ENCODE data around the gene MCU. TPM values are rescaled to one million over a fixed set of nuclear protein-coding genes. Genes with fewer than 3 reads are reported as not detected.

The MCU gene
- total and polyA plus RNA-seq, 10 of the 15 experiments (the other 5 are each of a cell fraction or from before 2014, with no cell fraction given) = 5.1 to 49.1 (median 17.9) TPM

GRCh38 chr10:72911758-72912157 lies 219.8 kb downstream of the MCU start (continued):
- no peak for TF ChIP-seq NR2C2 (IDR thresholded peaks at IDR 0.05; ENCODE audit: borderline replicate concordance, control insufficient read depth, insufficient read length, low read depth)
- TF ChIP-seq NBN (IDR thresholded peaks at IDR 0.05) = no peak
- TF ChIP-seq FOXK2 (IDR thresholded peaks at IDR 0.05) = no peak
- no peak for TF ChIP-seq ATF3 (IDR thresholded peaks at IDR 0.05; ENCODE audit: borderline replicate concordance, extremely low read depth, low read depth, low read length)
- TF ChIP-seq IRF3 (IDR thresholded peaks at IDR 0.05) = no peak
- TF ChIP-seq BMI1 (IDR thresholded peaks at IDR 0.05; ENCODE audit: borderline replicate concordance) = no peak

- ChIA-PET SMC1A (ENCODE audit: uncharacterized antibody, unreplicated experiment) (no interaction called here), CTCF (interaction anchor here (1.0 kb wide), 2 partner anchors 10 to 14 kb away, joined by 3 read pairs; no protein-coding TSS in a partner anchor), RAD21 (ENCODE audit: unreplicated experiment) (no interaction called here), POLR2A (no interaction called here)
- H3K79me2 ChIP-seq (ENCODE audit: control insufficient read depth, insufficient read depth, low read length) = no peaks in the 10 kb centered on the region
- no peak overlapping the region for H3K4me3 ChIP-seq
- ATAC-seq (no peak), DNase-seq (ENCODE audit: low read depth, low spot score) (no peak), FAIRE-seq (no peak)
- H3K9me3 ChIP-seq (replicated peaks; ENCODE audit: control insufficient read depth, insufficient read depth, low read length) = no peaks in the 10 kb centered on the region
- in situ Hi-C loops (cut with MboI) (no loop called here), intact Hi-C loops (cut with micrococcal nuclease; ENCODE audit: unreplicated experiment) (no loop called here)
- no peaks in the 10 kb centered on the region for H3K36me3 ChIP-seq (ENCODE audit: control insufficient read depth in 2 of 2, insufficient read depth in 2 of 2, low read length in 1 of 2)
- H3K9ac ChIP-seq (ENCODE audit: control insufficient read depth, insufficient read depth, low read length) = no peak overlapping the region
- no peak for TF ChIP-seq MEF2B (IDR thresholded peaks at IDR 0.05; ENCODE audit: partially characterized antibody, poor library complexity, severe bottlenecking)
- no peaks in the 10 kb centered on the region for H4K20me1 ChIP-seq (ENCODE audit: control insufficient read depth, insufficient read depth)
- no TSS peak for BruUV-seq (replicated peaks)
- H3K4me2 ChIP-seq (ENCODE audit: control insufficient read depth, insufficient read depth) = no peak overlapping the region
- WGBS (ENCODE audit: insufficient coverage, insufficient replicate concordance, low lambda C conversion rate, missing lambda C conversion rate) = 56% methylated on average over 4 of the region's 4 CpGs
- no peak overlapping the region for H3K27ac ChIP-seq (ENCODE audit: control insufficient read depth, insufficient read depth)
- no peak overlapping the region for H2AFZ ChIP-seq (ENCODE audit: control insufficient read depth, low read depth, low read length)
- H3K27me3 ChIP-seq (replicated peaks in 1 of 2; ENCODE audit: control insufficient read depth in 2 of 2, insufficient read depth in 2 of 2, low read length in 1 of 2) = no peaks in the 10 kb centered on the region
- no peaks in the 10 kb centered on the region for H3K4me1 ChIP-seq (ENCODE audit: control insufficient read depth, insufficient read depth, low read length)
Measured at GRCh38 chr10:72912736-72913135, 220.8 kb downstream of the MCU start.

Measured in GM12878 (cell line).